GM21360 (cell line): ENCODE measurements around the gene COPA.
"Not testable (repeated sequence)": the region's sequence is repeated elsewhere in the genome, so short reads cannot be mapped to it uniquely, and the experiment has no call there.

ENCODE experiments used
- ATAC-seq: cut with Tn5 transposase; IDR thresholded peaks from one replicate; pipeline ENCODE4 v1.9.1; 2021; ENCODE audit warnings: mild to moderate bottlenecking, moderate library complexity; ENCODE audit not compliant: unreplicated experiment

COPA gene

GRCh38 chr1:160328184-160328583 is 14.9 kb downstream of the COPA start:
- ATAC-seq, result no peak

DNA sequence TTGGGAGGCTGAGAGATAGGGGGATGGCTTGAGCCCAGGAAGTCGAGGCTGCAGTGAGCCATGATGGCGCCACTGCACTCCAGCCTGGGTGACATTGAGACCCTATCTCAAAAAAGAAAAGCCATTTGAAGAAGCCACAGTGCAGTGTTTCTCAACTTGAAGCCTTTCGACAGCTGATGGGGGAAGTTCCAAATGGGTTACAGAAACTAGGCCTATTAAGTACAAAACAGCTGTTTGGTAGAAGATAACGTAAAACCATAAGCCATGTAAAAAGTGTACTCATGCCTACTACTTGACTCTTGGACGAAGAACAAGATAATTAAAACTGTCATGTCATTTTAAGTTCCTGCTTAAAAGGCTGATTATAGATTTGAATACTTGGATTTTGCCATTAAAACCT is 16.6 kb downstream of the COPA start:
- ATAC-seq, result no peak

DNA sequence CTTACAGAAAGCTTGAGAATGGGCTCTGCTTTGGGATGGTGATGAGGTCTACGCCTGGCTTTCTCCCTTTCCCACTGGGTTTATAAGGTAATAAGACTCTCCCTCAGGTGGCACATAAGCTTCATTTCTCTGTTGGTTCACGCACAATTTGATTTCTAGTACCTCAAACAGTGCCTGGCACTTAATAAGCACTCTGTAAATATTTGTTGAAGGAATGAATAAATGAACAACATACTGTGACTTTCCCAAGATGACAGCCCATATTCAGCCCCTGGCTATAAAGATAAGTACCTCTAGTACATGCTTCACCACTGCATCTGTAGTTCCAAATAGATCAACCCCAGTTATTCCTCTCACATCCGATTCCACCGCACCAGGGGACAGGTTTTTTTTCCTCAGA is 17.8 kb downstream of the COPA start:
- no peak for ATAC-seq

DNA sequence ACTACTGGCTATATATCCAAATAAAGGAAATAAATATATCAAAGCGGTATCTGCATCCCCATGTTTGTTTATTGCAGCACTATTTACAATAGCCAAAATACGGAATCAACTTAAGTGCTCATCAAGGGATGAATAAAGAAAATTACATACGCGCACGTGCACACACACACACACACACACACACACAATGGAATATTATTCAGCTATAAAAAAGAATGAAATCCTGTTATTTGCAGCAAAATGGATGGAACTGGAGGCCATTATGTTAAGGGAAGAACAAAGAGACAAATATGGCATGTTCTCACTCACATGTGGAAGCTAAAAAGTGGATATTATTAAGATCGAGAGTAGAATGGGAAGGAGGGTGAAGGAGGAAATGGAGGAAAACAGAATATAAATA is 20.2 kb downstream of the COPA start:
- ATAC-seq, result no peak

DNA sequence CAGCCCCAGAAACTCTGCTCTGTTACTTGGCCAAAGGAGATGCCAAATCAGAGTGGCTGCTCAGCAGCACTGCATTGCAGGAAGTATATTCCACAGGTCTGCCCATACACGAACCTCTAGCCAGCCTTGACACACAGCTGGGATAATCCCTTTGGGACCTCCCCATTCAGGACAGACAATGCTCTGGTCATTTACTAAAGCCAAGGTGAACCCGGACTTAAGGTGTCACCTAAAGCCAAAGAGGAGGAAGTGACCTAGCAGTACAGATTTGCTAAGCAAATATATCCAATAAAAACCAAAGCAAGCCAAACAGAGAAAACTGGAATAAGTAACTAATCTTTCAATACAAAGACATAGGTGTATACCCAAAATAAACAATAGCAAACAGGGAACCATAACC is 27.7 kb downstream of the COPA start:
- no peak for ATAC-seq

DNA sequence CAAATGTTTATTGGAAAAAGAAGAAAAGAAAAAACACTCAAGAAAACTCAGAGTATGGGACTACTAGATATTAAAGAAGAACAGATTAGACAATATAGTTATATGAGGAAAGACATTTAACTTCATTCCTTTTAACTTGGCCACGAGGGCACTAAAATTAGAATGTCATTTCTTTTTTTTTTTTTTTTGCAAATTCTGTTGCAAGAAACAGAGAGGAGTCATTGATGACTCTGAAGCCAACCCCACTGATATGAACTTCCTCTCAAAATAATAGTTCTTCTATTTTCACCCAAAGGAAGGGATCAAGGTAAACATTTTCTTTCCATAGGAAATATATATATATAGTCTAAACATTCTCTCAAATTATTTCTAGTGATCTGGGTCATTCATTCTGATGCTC is 33.5 kb downstream of the COPA start:
- ATAC-seq, result no peak

- ATAC-seq, result no peak
Observed at GRCh38 chr1:160309185-160309557, 33.9 kb downstream of the COPA start.

- no peak for ATAC-seq
Observed at GRCh38 chr1:160308451-160309184, 34.4 kb downstream of the COPA start.

DNA sequence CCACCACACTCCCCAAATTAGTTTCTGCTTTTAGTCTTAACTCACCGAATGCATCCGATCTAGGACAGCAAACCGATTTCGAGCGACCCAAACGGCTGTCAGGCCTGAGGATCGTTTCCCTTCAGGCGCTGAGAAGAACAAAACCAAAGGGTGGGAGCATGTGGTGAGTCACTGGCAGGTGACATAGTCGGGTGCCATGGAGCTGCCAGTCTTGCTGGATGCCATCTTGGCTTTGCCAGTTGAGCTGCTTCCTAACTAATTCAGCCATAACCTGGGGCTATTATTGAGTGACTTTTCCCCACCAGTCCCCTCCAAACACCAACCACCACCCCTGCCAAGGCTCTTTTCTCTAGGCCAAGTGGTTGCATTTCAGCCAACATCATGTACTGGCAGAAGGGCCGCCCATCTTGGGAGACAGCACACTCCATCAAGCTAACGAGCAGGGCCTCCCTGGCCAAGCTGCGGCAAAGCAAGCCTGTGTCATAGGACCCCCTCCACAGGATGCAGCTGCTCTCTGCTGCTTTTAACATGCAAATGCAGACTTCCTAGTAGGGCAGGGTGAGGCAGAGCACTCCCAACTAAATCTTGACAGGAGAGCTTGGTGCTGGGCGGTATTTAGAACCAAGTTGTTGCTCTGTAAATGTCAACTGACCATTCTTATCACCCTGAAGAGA is 35.8 kb downstream of the COPA start:
- ATAC-seq, result no peak

DNA sequence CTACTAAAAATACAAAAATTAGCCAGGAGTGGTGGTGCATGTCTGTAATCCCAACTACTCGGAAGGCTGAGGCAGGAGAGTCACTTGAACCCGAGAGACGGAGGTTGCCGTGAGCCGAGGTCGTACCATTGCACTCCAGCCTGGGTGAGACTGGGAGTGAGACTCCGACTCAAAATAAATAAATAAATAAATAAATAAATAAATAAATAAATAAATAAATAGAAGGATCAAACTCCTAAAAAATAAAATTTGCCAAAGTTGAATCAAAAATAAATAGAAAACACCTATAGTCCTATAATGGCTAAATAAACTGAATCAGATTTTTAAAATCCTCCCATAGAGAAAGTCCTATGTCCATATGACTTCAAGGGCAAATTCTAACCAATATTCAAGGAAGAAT is 42.9 kb downstream of the COPA start:
- ATAC-seq, result no peak

DNA sequence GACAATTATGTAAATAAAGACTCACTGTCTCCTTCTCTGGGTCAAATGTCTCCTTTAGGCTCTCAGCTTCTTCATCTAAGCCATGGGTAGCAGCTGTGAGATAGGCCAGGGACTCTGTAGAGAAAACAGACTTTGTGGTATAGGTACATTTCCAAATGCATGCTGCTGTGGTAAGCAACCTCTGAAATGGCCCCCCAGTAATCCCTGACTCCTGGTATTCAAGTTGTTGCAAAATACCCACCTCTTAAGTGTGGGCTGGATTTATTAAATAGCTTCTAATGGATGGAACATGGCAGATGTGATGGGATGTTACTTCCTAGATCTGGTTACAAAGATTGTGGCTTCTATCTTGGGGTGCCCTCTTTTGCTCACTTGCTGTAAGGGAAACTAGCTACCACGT is 47.0 kb downstream of the COPA start:
- ATAC-seq, result no peak

DNA sequence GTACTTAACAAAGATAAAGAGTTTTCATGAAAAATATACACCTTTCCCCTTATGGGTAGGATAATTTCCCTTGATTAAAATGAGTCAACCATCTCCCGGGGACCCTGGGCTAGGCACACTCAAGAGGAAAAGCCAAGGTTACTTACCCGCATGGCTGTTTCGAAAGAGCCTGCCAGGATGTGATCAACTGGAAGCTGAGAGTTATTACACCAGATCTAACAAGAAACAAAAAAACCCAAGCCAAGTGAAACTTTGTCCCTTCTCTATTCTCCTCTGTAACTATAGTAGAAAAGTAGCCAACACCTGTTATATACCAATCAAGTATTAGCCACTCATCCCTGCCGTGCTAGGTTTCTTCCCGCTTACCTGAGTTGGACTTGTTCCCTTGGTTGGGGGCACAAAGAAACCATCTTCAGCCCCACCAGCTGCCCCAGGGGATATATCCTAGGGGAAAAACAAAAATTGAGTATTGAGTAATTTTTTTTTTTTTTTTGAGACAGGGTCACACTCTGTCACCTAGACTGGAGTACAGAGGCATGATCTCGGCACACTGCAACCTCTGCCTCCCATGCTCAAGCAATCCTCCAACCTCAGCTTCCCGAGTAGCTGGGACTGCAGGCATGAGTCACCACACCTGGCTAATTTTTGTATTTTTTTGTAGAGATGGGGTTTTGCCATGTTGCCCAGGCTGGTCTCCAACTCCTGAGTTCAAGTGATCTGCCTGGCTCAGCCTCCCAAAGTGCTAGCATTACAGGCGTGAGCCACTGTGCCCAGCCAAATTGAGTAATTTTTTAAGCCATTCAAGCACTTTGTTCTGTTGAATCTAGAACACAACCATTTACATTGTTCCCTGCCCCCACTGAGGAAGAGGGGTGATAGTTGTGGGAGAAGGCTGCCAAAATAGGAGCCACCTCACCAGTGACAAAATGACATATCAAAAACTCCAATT is 49.8 kb downstream of the COPA start:
- no peak for ATAC-seq

DNA sequence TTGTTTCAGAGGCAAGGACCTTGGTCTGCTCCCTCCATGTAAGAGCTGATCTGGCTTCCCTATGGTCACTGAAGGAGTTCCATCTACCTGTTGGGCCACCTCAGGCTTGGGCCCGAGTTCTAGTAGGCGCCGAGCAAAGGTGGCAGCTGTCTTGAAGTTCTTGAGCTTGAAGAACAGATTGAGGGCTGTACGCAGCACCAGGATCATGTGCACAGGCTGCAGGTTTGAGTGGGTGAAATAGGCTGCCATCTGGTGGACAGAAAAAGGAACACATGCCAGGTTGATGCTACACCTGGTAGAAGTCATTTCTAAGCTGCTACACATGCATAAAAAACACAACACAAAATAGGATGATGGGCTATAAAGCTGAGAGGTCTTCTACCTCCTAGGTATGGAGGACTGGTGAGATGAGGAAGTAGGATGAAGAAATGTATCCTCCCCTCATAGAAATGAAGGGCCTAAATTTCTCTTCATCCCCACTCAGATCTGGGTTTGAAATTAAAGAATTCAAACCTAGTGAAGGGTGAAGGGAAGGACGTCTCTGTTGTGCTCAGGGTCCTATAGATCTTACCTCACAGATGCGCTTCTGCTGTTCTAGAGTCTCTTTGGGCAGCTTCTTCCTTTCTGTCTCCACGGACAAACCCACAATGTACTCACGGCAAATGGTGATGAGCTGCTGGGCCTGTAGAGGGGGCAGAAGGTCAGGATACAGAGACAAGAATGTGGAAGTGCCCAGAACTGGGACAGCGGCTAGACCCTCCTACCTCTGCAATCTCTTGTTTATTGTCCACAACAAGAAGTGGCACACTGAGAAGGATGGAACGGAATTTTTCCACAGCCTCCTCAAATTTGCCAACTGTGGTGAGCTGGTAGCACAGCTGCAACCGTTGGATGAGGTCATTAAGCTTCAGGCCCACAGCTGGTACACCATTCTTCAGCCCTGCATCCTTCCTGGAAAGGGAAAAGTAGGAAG is 51.5 kb downstream of the COPA start:
- no peak for ATAC-seq

DNA sequence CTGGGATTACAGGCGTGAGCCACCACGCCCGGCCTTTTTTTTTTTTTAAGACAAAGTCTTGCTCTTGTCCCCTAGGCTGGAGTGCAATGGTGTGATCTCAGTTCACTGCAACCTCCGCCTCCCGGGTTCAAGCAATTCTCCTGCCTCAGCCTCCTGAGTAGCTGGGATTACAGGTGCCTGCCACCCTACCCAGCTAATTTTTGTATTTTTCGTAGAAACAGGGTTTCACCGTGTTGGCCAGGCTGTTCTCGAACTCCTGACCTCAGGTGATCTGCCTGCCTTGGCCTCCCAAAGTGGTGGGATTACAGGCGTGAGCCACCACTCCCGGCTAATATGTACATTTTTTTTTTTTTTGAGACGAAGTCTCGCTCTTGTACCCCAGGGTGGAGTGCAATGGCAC is 55.3 kb downstream of the COPA start:
- not testable (repeated sequence) for ATAC-seq

GRCh38 chr1:160285506-160285905 is 57.5 kb downstream of the COPA start:
- ATAC-seq, result no peak

DNA sequence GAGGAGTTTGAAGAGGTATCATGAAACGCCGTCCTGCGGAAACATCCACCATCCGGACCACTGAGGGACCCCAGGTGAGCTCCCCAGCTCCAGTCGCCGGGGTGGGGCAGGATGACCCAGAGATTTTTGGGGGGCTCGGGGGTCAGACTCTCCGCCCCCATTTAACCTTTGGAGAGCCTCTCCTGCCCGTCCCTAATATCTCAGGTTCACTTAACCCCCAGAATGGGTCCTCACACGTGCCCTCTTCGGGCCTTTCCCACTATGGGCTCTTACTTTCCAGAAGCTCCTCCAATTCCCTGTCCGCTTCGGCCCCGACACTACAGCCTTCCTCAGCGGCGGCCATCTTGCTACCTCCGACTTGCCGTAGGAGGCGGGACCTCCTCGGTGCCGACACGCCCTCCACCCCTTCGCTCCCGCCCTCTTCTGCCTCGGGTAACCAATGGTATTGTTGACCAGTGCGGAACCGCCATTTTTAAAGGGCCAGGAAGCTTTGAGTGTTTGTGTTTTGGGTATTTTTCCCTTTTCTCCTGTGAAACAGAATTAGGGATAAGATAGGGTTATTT is 58.2 kb downstream of the COPA start, which contains the start of gene PEX19:
Gene PEX19 (minus strand): TSS at position 352 of the 563 bp plus-strand sequence. CDS start 9 bp downstream, at position 343.
- ATAC-seq, result peak; percentile 87

GRCh38 chr1:160284220-160284781 is 58.7 kb downstream of the COPA start:
- peak; percentile 15 for ATAC-seq

- no peak for ATAC-seq
Observed at GRCh38 chr1:160282807-160283206, 60.2 kb downstream of the COPA start.

- ATAC-seq, result no peak
Observed at GRCh38 chr1:160277987-160278386, 65.1 kb downstream of the COPA start.

GRCh38 chr1:160277330-160277729 is 65.7 kb downstream of the COPA start:
- ATAC-seq, result no peak
